Keratinocyte (primary cell): Measurements from ENCODE around the gene SLC12A5. TPM values are rescaled to one million over a fixed set of nuclear protein-coding genes. Genes with fewer than 3 reads are reported as not detected.

Experiments
- DNase-seq: peaks from one replicate; pipeline ENCODE4 v3.0.0-alpha.2; 2011; ENCODE audit warnings: low read depth, missing footprints, low spot score
- FAIRE-seq: peaks from 2 replicates; lab custom pipeline; 2011; peaks lifted over from hg19 to GRCh38; lab: Jason Lieb, UNC
- H2AFZ ChIP-seq: 2 replicates; pipeline ENCODE4 v1.6.0; 2012; ENCODE audit warnings: low read length, control low read depth, inconsistent platforms; ENCODE audit not compliant: control insufficient read depth
- H3K27ac ChIP-seq: 2 replicates; pipeline ENCODE4 v1.5.1; 2011; ENCODE audit warnings: low read length; ENCODE audit not compliant: control insufficient read depth, insufficient read depth
- H3K27me3 ChIP-seq: 3 replicates; pipeline ENCODE4 v1.6.0; 2011; ENCODE audit warnings: low read length; ENCODE audit not compliant: control insufficient read depth, insufficient read depth; ENCODE audit errors: extremely low read depth
- H3K36me3 ChIP-seq, 2 experiments: 2 replicates in 1 of 2; 3 replicates in 1 of 2; pipeline ENCODE4 v1.5.1; 2011; ENCODE audit warnings: low read length in 2 of 2, mild to moderate bottlenecking in 1 of 2; ENCODE audit not compliant: control insufficient read depth in 2 of 2, insufficient read depth in 2 of 2; ENCODE audit errors: extremely low read depth in 1 of 2
- H3K4me1 ChIP-seq: 3 replicates; pipeline ENCODE4 v1.5.1; 2011; ENCODE audit warnings: low read length; ENCODE audit not compliant: control insufficient read depth, insufficient read depth; ENCODE audit errors: extremely low read depth
- H3K4me2 ChIP-seq: 3 replicates; pipeline ENCODE4 v1.6.0; 2011; ENCODE audit warnings: low read depth, low read length; ENCODE audit not compliant: control insufficient read depth, insufficient read depth; ENCODE audit errors: extremely low read depth
- H3K4me3 ChIP-seq, 3 experiments: fragments of 200-600 bp in 1 of 3; sonication (generic) in 1 of 3; 2 replicates in 2 of 3; 3 replicates in 1 of 3; pipeline ENCODE4 v1.5.1; 2011 to 2016; ENCODE audit warnings: low read length in 3 of 3, mild to moderate bottlenecking in 3 of 3, control low read depth in 2 of 3, inconsistent platforms in 1 of 3, low read depth in 1 of 3, mixed read lengths in 1 of 3, mixed run types in 1 of 3, moderate library complexity in 1 of 3; ENCODE audit not compliant: control insufficient read depth in 2 of 3, insufficient read depth in 2 of 3; ENCODE audit errors: extremely low read depth in 1 of 3
- H3K79me2 ChIP-seq: 2 replicates; pipeline ENCODE4 v1.6.0; 2012; ENCODE audit warnings: low read length; ENCODE audit not compliant: control insufficient read depth, insufficient read depth
- H3K9ac ChIP-seq: 3 replicates; pipeline ENCODE4 v1.6.0; 2011; ENCODE audit warnings: low read length; ENCODE audit not compliant: control insufficient read depth, insufficient read depth; ENCODE audit errors: extremely low read depth
- H3K9me1 ChIP-seq: 3 replicates; pipeline ENCODE4 v1.6.0; 2011; ENCODE audit warnings: low read length; ENCODE audit not compliant: control insufficient read depth, insufficient read depth; ENCODE audit errors: extremely low read depth
- H3K9me3 ChIP-seq: 2 replicates; pipeline ENCODE4 v1.5.1; 2012; ENCODE audit warnings: low read depth, low read length; ENCODE audit not compliant: control insufficient read depth
- H4K20me1 ChIP-seq: 3 replicates; pipeline ENCODE4 v1.6.0; 2011; ENCODE audit warnings: low read length; ENCODE audit not compliant: control insufficient read depth, insufficient read depth; ENCODE audit errors: extremely low read depth
- EZH2 ChIP-seq: IDR thresholded peaks from one replicate; pipeline ENCODE4 v1.6.1; 2012; ENCODE audit warnings: inconsistent platforms, mild to moderate bottlenecking, low read length, moderate library complexity
- dilution Hi-C: fragments of 300-500 bp; cut with MboI; formaldehyde crosslinking; loops from one replicate; pipeline ENCODE4 v1.7.0; 2020; ENCODE audit warnings: low sequenced_read_pairs; ENCODE audit not compliant: extremely low pct_ligation_motif_present
- polyA plus RNA-seq, 5 experiments: library from polyadenylated mRNA; depleted of rRNA in 3 of 5; stranded (reverse) in 3 of 5; stranded (forward) in 1 of 5; unstranded in 1 of 5; fragments of >200 nt; gene quantifications; 1 replicate in 1 of 5; 2 replicates in 3 of 5; 3 replicates in 1 of 5; pipeline versions ENCODE4 v1.2.1 to v1.2.3, GENCODE V29; 2011 to 2012; ENCODE audit warnings: missing spikeins in 2 of 5, low read depth in 1 of 5, low replicate concordance in 1 of 5
- TF ChIP-seq, protein P1 (sequence below), 3 experiments: IDR thresholded peaks in 1 of 3; conservative IDR thresholded peaks in 1 of 3; optimal IDR thresholded peaks in 1 of 3; 2 replicates in 2 of 3; 3 replicates in 1 of 3; pipeline versions ENCODE3 to v1.5.1; 2011; ENCODE audit warnings: low read length in 3 of 3, mild to moderate bottlenecking in 3 of 3, moderate library complexity in 2 of 3, control low read depth in 1 of 3, inconsistent platforms in 1 of 3; ENCODE audit not compliant: insufficient read depth in 2 of 3; ENCODE audit errors: extremely low read depth in 1 of 3

Gene SLC12A5
- polyA plus RNA-seq, 1 donor (not counting 4 experiments of a cell fraction or from before 2014, with no cell fraction given): not detected

DNA sequence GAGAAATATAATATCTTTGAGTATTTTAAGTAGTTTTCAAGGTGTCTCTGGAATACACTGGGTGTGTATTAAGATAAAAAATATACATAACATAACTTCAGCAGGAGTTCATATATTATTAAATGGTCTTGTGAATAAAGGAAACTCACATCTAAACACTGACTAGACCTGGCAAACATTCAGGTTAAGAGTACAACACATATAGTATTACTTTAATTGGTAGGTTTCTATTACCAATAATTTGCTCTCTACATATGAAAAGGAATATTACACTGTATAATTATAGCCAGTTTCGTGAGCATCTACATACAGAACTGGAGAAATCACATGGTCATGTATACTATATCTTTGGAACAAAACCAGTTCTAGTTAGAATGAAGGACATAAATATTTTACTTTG, 52.1 kb downstream of the SLC12A5 start:
- dilution Hi-C loops: no loop called here
- Histone ChIP-seq H3K4me2 (no peak overlapping the region), H3K9ac (no peak overlapping the region), H3K27me3 (no peaks in the 10 kb centered on the region), H3K4me1 (peaks cover 4% of the 10 kb centered on the region), H2AFZ (no peak overlapping the region), H3K36me3 (peaks cover 5 to 13% of the 10 kb centered on the region in 2 experiments), H3K4me3 (no peak overlapping the region), H3K9me1 (no peaks in the 10 kb centered on the region), H4K20me1 (peaks cover 7% of the 10 kb centered on the region), H3K79me2 (peaks cover 72% of the 10 kb centered on the region), H3K9me3 (no peaks in the 10 kb centered on the region), H3K27ac (no peak overlapping the region)
- no peak for FAIRE-seq
- DNase-seq: no peak
- TF ChIP-seq, protein P1, sequence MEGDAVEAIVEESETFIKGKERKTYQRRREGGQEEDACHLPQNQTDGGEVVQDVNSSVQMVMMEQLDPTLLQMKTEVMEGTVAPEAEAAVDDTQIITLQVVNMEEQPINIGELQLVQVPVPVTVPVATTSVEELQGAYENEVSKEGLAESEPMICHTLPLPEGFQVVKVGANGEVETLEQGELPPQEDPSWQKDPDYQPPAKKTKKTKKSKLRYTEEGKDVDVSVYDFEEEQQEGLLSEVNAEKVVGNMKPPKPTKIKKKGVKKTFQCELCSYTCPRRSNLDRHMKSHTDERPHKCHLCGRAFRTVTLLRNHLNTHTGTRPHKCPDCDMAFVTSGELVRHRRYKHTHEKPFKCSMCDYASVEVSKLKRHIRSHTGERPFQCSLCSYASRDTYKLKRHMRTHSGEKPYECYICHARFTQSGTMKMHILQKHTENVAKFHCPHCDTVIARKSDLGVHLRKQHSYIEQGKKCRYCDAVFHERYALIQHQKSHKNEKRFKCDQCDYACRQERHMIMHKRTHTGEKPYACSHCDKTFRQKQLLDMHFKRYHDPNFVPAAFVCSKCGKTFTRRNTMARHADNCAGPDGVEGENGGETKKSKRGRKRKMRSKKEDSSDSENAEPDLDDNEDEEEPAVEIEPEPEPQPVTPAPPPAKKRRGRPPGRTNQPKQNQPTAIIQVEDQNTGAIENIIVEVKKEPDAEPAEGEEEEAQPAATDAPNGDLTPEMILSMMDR (optimal IDR thresholded peaks at IDR 0.05 in 1 of 3, IDR thresholded peaks at IDR 0.05 in 1 of 3, conservative IDR thresholded peaks at IDR 0.05 in 1 of 3; ENCODE audit: extremely low read depth in 1 of 3, insufficient read depth in 2 of 3, low read length in 3 of 3): no peak
- TF ChIP-seq EZH2: no peak

DNA sequence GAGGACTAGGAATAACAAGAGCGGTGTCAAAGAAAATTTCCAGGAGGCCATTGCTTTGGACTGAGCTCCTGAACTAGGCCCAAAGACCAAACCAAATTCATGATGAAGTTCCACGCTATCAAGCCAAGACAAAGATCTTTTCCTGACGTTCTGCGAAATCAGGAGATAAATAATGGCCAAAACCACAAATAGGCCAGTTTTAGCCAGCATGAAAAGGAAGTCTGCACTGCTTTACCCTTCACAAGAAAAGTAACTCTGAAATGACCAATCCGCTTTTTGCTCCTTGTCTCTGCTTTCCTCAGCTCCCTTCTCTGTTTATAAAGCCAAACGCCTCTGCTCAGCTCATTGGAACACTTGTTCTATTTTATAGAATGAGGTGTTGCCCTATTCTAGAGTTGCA, 54.1 kb downstream of the SLC12A5 start:
- Histone ChIP-seq H2AFZ (no peak overlapping the region), H3K79me2 (peaks cover 89% of the 10 kb centered on the region), H3K36me3 (peaks cover 5 to 10% of the 10 kb centered on the region in 2 experiments), H3K27ac (no peak overlapping the region), H3K4me3 (no peak overlapping the region), H3K9me1 (no peaks in the 10 kb centered on the region), H3K4me2 (no peak overlapping the region), H3K9me3 (no peaks in the 10 kb centered on the region), H3K4me1 (peaks cover 15% of the 10 kb centered on the region), H3K27me3 (no peaks in the 10 kb centered on the region), H3K9ac (no peak overlapping the region), H4K20me1 (peaks cover 9% of the 10 kb centered on the region)
- no peak for DNase-seq
- FAIRE-seq: no peak
- no peak for TF ChIP-seq EZH2
- TF ChIP-seq, protein P1 (optimal IDR thresholded peaks at IDR 0.05 in 1 of 3, IDR thresholded peaks at IDR 0.05 in 1 of 3, conservative IDR thresholded peaks at IDR 0.05 in 1 of 3; ENCODE audit: extremely low read depth in 1 of 3, insufficient read depth in 2 of 3, low read length in 3 of 3): no peak
- dilution Hi-C loops: no loop called here
